Sigmoid colon (tissue), 4 donors: ENCODE results near the gene SLC34A3.

Experiments
- CTCF ChIP-seq, 4 experiments: fragments of 450-650 bp in 3 of 4; fragments of 200-600 bp in 1 of 4; IDR thresholded peaks; one replicate each; pipeline ENCODE4 v1.5.1; 2016 to 2019; ENCODE audit warnings: antibody characterized with exemption in 4 of 4, mild to moderate bottlenecking in 3 of 4, moderate library complexity in 2 of 4
- EP300 ChIP-seq, 4 donors: sonication (generic); formaldehyde crosslinking; IDR thresholded peaks; one replicate each; pipeline ENCODE4 v1.6.1; 2017; ENCODE audit warnings: antibody characterized with exemption in 4 of 4
- POLR2A ChIP-seq, 2 donors: fragments of 450-650 bp; IDR thresholded peaks; one replicate each; pipeline ENCODE4 v1.6.1; 2016; ENCODE audit warnings: antibody characterized with exemption in 2 of 2, mild to moderate bottlenecking in 2 of 2, moderate library complexity in 2 of 2
- POLR2AphosphoS5 ChIP-seq, 4 donors: sonication (generic); formaldehyde crosslinking; IDR thresholded peaks; one replicate each; pipeline ENCODE4 v1.6.1; 2017; ENCODE audit warnings: antibody characterized with exemption in 4 of 4

GRCh38 chr9:137277329-137278041 lies 46.8 kb downstream of the SLC34A3 start, which contains the start of gene TOR4A:
- TF ChIP-seq CTCF (IDR thresholded peaks at IDR 0.05) (no peak), POLR2AphosphoS5 (IDR thresholded peaks at IDR 0.05) (peak in 3 of 4 donors; percentile 54 to 59 (median 57)), POLR2A (IDR thresholded peaks at IDR 0.05) (peak in 1 of 2 donors; percentile 60), EP300 (IDR thresholded peaks at IDR 0.05) (no peak)
